H1 (cell line): ENCODE measurements around the gene ASS1. TPM values are rescaled to one million over a fixed set of nuclear protein-coding genes. Genes with fewer than 3 reads are reported as not detected.

Experiments
- CTCF ChIA-PET: fragments of 300-600 bp; sonication (Branson Sonifier 250); formaldehyde crosslinking; loops from one replicate; lab custom pipeline; 2021; ENCODE audit not compliant: partially characterized antibody; lab: Charles Lee
- POLR2A ChIA-PET: fragments of 300-600 bp; sonication (Branson Sonifier 250); formaldehyde crosslinking; loops from one replicate; lab custom pipeline; 2021; ENCODE audit warnings: inconsistent platforms; ENCODE audit not compliant: partially characterized antibody; lab: Charles Lee
- DNase-seq, 2 experiments: peaks; one replicate each; pipeline versions ENCODE4 v3.0.0 to v3.0.0-alpha.2; 2010 to 2022; ENCODE audit warnings: low spot score in 2 of 2, low read depth in 1 of 2, mixed read lengths in 1 of 2
- FAIRE-seq: peaks from 2 replicates; lab custom pipeline; 2011; peaks lifted over from hg19 to GRCh38; lab: Jason Lieb, UNC
- H2AFZ ChIP-seq: 2 replicates; pipeline ENCODE4 v1.8.1; 2012; ENCODE audit warnings: low read length, inconsistent platforms
- H2AK5ac ChIP-seq: 2 replicates; pipeline ENCODE4 v1.6.1; 2013; ENCODE audit warnings: low read depth, low read length
- H2BK120ac ChIP-seq: replicated peaks from 2 replicates; pipeline ENCODE3; 2013; ENCODE audit warnings: low read depth, low read length, inconsistent platforms
- H2BK12ac ChIP-seq: 2 replicates; pipeline ENCODE4 v1.6.1; 2013; ENCODE audit warnings: low read depth, low read length
- H2BK15ac ChIP-seq: 2 replicates; pipeline ENCODE4 v1.6.1; 2013; ENCODE audit warnings: low read length
- H2BK20ac ChIP-seq: 2 replicates; pipeline ENCODE4 v1.6.1; 2013; ENCODE audit warnings: low read length
- H2BK5ac ChIP-seq: 2 replicates; pipeline ENCODE4 v1.6.1; 2013; ENCODE audit warnings: low read depth, low read length
- H3K14ac ChIP-seq: 2 replicates; pipeline ENCODE4 v1.6.1; 2013; ENCODE audit warnings: inconsistent platforms; ENCODE audit not compliant: insufficient read length
- H3K18ac ChIP-seq: 2 replicates; pipeline ENCODE4 v1.6.1; 2013; ENCODE audit warnings: low read length; ENCODE audit errors: extremely low read depth
- H3K23ac ChIP-seq: 2 replicates; pipeline ENCODE4 v1.6.1; 2013; ENCODE audit warnings: inconsistent platforms; ENCODE audit not compliant: insufficient read length
- H3K23me2 ChIP-seq: 2 replicates; pipeline ENCODE4 v1.6.1; 2013; ENCODE audit warnings: low read depth, low read length
- H3K27ac ChIP-seq: 2 replicates; pipeline ENCODE4 v1.6.1; 2011; ENCODE audit warnings: low read depth, low read length, inconsistent platforms
- H3K27me3 ChIP-seq, 4 experiments: replicated peaks in 1 of 4; 1 replicate in 1 of 4; 2 replicates in 3 of 4; pipeline versions ENCODE4 v1.6.1 to v1.8.1; 2011 to 2013; ENCODE audit warnings: low read length in 3 of 4, mild to moderate bottlenecking in 3 of 4, inconsistent platforms in 2 of 4, mixed read lengths in 2 of 4, moderate library complexity in 1 of 4; ENCODE audit not compliant: control insufficient read depth in 3 of 4, insufficient read depth in 3 of 4; ENCODE audit errors: extremely low read depth in 1 of 4
- H3K36me3 ChIP-seq, 4 experiments: 2 replicates each; pipeline versions ENCODE4 v1.6.1 to v1.8.1; 2011 to 2013; ENCODE audit warnings: mild to moderate bottlenecking in 4 of 4, low read length in 3 of 4, moderate library complexity in 2 of 4, control low read depth in 1 of 4, inconsistent platforms in 1 of 4; ENCODE audit not compliant: insufficient read depth in 4 of 4, control insufficient read depth in 2 of 4
- H3K4ac ChIP-seq: replicated peaks from 2 replicates; pipeline ENCODE3; 2013; ENCODE audit warnings: low read length, low read depth, mixed read lengths, inconsistent platforms; ENCODE audit not compliant: insufficient read length
- H3K4me1 ChIP-seq, 4 experiments: replicated peaks in 1 of 4; 1 replicate in 1 of 4; 2 replicates in 3 of 4; pipeline versions ENCODE4 v1.6.1 to v1.8.1; 2011 to 2013; ENCODE audit warnings: low read length in 3 of 4, inconsistent platforms in 2 of 4, mixed read lengths in 1 of 4; ENCODE audit not compliant: insufficient read depth in 4 of 4, control insufficient read depth in 3 of 4
- H3K4me2 ChIP-seq, 2 experiments: 2 replicates each; pipeline versions ENCODE4 v1.6.1 to v1.8.1; 2011 to 2013; ENCODE audit warnings: low read depth in 2 of 2, low read length in 2 of 2, control low read depth in 1 of 2, inconsistent platforms in 1 of 2, mild to moderate bottlenecking in 1 of 2; ENCODE audit not compliant: insufficient read depth in 1 of 2
- H3K4me3 ChIP-seq, 4 experiments: fragments of 200-600, 300-600 bp in 1 of 4; sonication (generic), shearing (Covaris generic), sonication (Bioruptor Twin) in 1 of 4; 2 replicates each; pipeline versions ENCODE4 v1.5.1 to v1.8.1; 2011 to 2016; ENCODE audit warnings: low read length in 4 of 4, low read depth in 3 of 4, control low read depth in 2 of 4, inconsistent platforms in 2 of 4, mild to moderate bottlenecking in 2 of 4, mixed read lengths in 1 of 4, moderate library complexity in 1 of 4; ENCODE audit not compliant: insufficient read depth in 2 of 4; ENCODE audit errors: extremely low read depth in 1 of 4
- H3K56ac ChIP-seq: replicated peaks from 2 replicates; pipeline ENCODE3; 2013; ENCODE audit warnings: low read depth, mild to moderate bottlenecking, mixed read lengths, low read length, inconsistent platforms; ENCODE audit not compliant: insufficient read length
- H3K79me1 ChIP-seq: 2 replicates; pipeline ENCODE4 v1.6.1; 2013; ENCODE audit warnings: low read depth, low read length, control low read depth
- H3K79me2 ChIP-seq, 2 experiments: 2 replicates each; pipeline versions ENCODE4 v1.6.1 to v1.8.1; 2012 to 2013; ENCODE audit warnings: low read length in 2 of 2, mild to moderate bottlenecking in 2 of 2, inconsistent platforms in 1 of 2; ENCODE audit not compliant: insufficient read depth in 2 of 2, control insufficient read depth in 1 of 2
- H3K9ac ChIP-seq, 4 experiments: replicated peaks in 1 of 4; 1 replicate in 1 of 4; 2 replicates in 3 of 4; pipeline versions ENCODE4 v1.6.1 to v1.8.1; 2011 to 2013; ENCODE audit warnings: low read depth in 3 of 4, low read length in 3 of 4, control low read depth in 2 of 4, mild to moderate bottlenecking in 2 of 4, moderate library complexity in 2 of 4, inconsistent platforms in 1 of 4; ENCODE audit errors: extremely low read depth in 1 of 4
- H3K9me3 ChIP-seq, 2 experiments: 2 replicates each; pipeline versions ENCODE4 v1.6.1 to v1.8.1; 2012 to 2013; ENCODE audit warnings: mild to moderate bottlenecking in 2 of 2, moderate library complexity in 2 of 2, control low read depth in 1 of 2, inconsistent platforms in 1 of 2, low read depth in 1 of 2, low read length in 1 of 2, mixed read lengths in 1 of 2; ENCODE audit not compliant: insufficient read depth in 2 of 2
- H4K20me1 ChIP-seq, 2 experiments: replicated peaks in 1 of 2; 2 replicates each; pipeline versions ENCODE3 to v1.8.1; 2011 to 2013; ENCODE audit warnings: inconsistent platforms in 2 of 2, low read length in 2 of 2, mild to moderate bottlenecking in 1 of 2; ENCODE audit not compliant: insufficient read depth in 2 of 2, control insufficient read depth in 1 of 2
- H4K5ac ChIP-seq: 2 replicates; pipeline ENCODE4 v1.6.1; 2013; ENCODE audit warnings: low read length, low read depth, mixed read lengths, inconsistent platforms; ENCODE audit not compliant: insufficient read length
- H4K8ac ChIP-seq: 2 replicates; pipeline ENCODE4 v1.8.0; 2013; ENCODE audit warnings: mild to moderate bottlenecking, moderate library complexity, low read length, inconsistent platforms; ENCODE audit not compliant: insufficient read depth; ENCODE audit errors: extremely low read depth
- H4K91ac ChIP-seq: replicated peaks from 2 replicates; pipeline ENCODE3; 2013; ENCODE audit warnings: low read length, mixed read lengths, inconsistent platforms; ENCODE audit not compliant: insufficient read length
- ASH2L ChIP-seq: fragments of 200-600, 300-600 bp; sonication (generic); IDR thresholded peaks from one replicate; pipeline ENCODE4 v1.7.1; 2017; ENCODE audit warnings: low read length
- CEBPB ChIP-seq: IDR thresholded peaks from 2 replicates; pipeline ENCODE4 v1.6.1; 2012; ENCODE audit warnings: low read depth, low read length
- CHD1 ChIP-seq: IDR thresholded peaks from 2 replicates; pipeline ENCODE4 v1.6.1; 2012; ENCODE audit warnings: low read depth, low read length, improper control_type of control experiment
- FOSL1 ChIP-seq: IDR thresholded peaks from 2 replicates; pipeline ENCODE4 v1.6.1; 2011; ENCODE audit warnings: mild to moderate bottlenecking, low read depth, low read length, moderate library complexity; ENCODE audit not compliant: insufficient read depth
- GABPA ChIP-seq: IDR thresholded peaks from 2 replicates; pipeline ENCODE4 v1.6.1; 2011; ENCODE audit warnings: mild to moderate bottlenecking, low read length, moderate library complexity, borderline replicate concordance; ENCODE audit not compliant: insufficient read depth
- NANOG ChIP-seq: IDR thresholded peaks from 2 replicates; pipeline ENCODE4 v1.6.1; 2011; ENCODE audit warnings: low read length, low read depth, mild to moderate bottlenecking, inconsistent platforms; ENCODE audit not compliant: insufficient read depth, poor library complexity, severe bottlenecking
- POLR2AphosphoS5 ChIP-seq: IDR thresholded peaks from 2 replicates; pipeline ENCODE4 v1.6.1; 2011; ENCODE audit warnings: low read depth, low read length
- RBBP5 ChIP-seq: IDR thresholded peaks from 2 replicates; pipeline ENCODE4 v1.7.1; 2012; ENCODE audit warnings: low read depth, mild to moderate bottlenecking, inconsistent platforms, low read length, moderate library complexity, borderline replicate concordance
- RXRA ChIP-seq: IDR thresholded peaks from 2 replicates; pipeline ENCODE4 v1.6.1; 2011; ENCODE audit warnings: low read depth, mild to moderate bottlenecking, low read length, moderate library complexity; ENCODE audit not compliant: insufficient read depth
- SIRT6 ChIP-seq: IDR thresholded peaks from one replicate; pipeline ENCODE4 v1.7.1; 2012; ENCODE audit warnings: low read length, inconsistent platforms
- SP2 ChIP-seq: IDR thresholded peaks from 2 replicates; pipeline ENCODE4 v1.6.1; 2012; ENCODE audit warnings: mild to moderate bottlenecking, low read length, inconsistent platforms
- ZNF274 ChIP-seq: IDR thresholded peaks from 2 replicates; pipeline ENCODE4 v1.7.0; 2012; ENCODE audit warnings: low read length, borderline replicate concordance; ENCODE audit errors: extremely low read depth
- WGBS, 2 experiments: shearing (Covaris generic) in 1 of 2; methylation state at CpG; one replicate each; pipeline versions ENCODE4 v1.1.6 to v1.1.7; 2013 to 2015; ENCODE audit warnings: low lambda C conversion rate in 2 of 2, mixed read lengths in 2 of 2, inconsistent platforms in 1 of 2, low coverage in 1 of 2, missing lambda C conversion rate in 1 of 2; ENCODE audit not compliant: insufficient replicate concordance in 2 of 2, insufficient coverage in 1 of 2, insufficient read length in 1 of 2; ENCODE audit errors: extremely low coverage in 1 of 2, missing lambda C conversion rate in 1 of 2; 5-methylcytosine and 5-hydroxymethylcytosine counted together
- polyA plus RNA-seq, 7 experiments: library from polyadenylated mRNA; depleted of rRNA in 3 of 7; stranded (reverse) in 5 of 7; unstranded in 2 of 7; fragments of >200 nt in 5 of 7; fragments of 200-250 nt in 2 of 7; gene quantifications; 1 replicate in 5 of 7; 2 replicates in 1 of 7; 4 replicates in 1 of 7; pipeline versions ENCODE4 v1.2.1 to v1.2.3, GENCODE V29; 2011 to 2013; ENCODE audit warnings: missing spikeins in 2 of 7, mixed read lengths in 2 of 7
- total RNA-seq: library from RNA; stranded (reverse); fragmentation: NEBNext Ultra II Directional; extraction: Animal tissue kit (Norgen Biotek cat#: 25700); gene quantifications from 2 replicates; pipeline ENCODE4 v1.2.1, GENCODE V29; 2021
- TF ChIP-seq, protein P1 (sequence below): IDR thresholded peaks from 2 replicates; pipeline ENCODE4 v1.6.1; 2012; ENCODE audit warnings: inconsistent platforms

The ASS1 gene
- total and polyA plus RNA-seq, 2 of the 8 experiments (the other 6 are each of a cell fraction or from before 2014, with no cell fraction given): 108 to 296 TPM

DNA sequence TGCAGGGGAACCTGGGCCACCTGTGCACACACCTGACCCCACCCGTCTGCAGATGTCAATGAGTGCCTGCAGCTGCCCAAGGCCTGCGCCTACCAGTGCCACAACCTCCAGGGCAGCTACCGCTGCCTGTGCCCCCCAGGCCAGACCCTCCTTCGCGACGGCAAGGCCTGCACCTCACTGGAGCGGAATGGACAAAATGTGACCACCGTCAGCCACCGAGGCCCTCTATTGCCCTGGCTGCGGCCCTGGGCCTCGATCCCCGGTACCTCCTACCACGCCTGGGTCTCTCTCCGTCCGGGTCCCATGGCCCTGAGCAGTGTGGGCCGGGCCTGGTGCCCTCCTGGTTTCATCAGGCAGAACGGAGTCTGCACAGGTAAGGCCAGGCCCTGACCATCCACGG lies 14.5 kb upstream of the ASS1 start:
- POLR2A ChIA-PET: interaction anchor here (1.4 kb wide), 1 partner anchor 19 kb away, joined by 6 read pairs; no protein-coding TSS in a partner anchor
- H3K9me3 ChIP-seq: no peaks in the 10 kb centered on the region
- H3K4me2 ChIP-seq: no peak overlapping the region

More for the DNA sequence above, 14.5 kb upstream of the ASS1 start:
- Histone ChIP-seq H2AFZ (no peak overlapping the region), H3K27ac (no peak overlapping the region), H3K14ac (no peak overlapping the region), H2BK15ac (no peak overlapping the region), H2BK120ac (no peak overlapping the region), H3K23me2 (peaks cover 8% of the 10 kb centered on the region), H3K18ac (no peak overlapping the region), H4K5ac (no peak overlapping the region), H4K8ac (no peak overlapping the region), H3K4me1 (peaks cover 0 to 22% (median 11%) of the 10 kb centered on the region in 4 experiments; a peak in 6 of 7 replicates), H2AK5ac (no peak overlapping the region; the same call in 1 of the 2 replicates), H4K91ac (no peak overlapping the region), H3K27me3 (peaks cover 1 to 27% (median 20%) of the 10 kb centered on the region in 4 experiments; a peak in 6 of 7 replicates), H2BK12ac (0 out of 2 replicates have a peak overlapping the region, but pooled peaks have one; percentile 23), H2BK20ac (no peak overlapping the region), H3K23ac (no peak overlapping the region), H2BK5ac (no peak overlapping the region; the same call in 1 of the 2 replicates), H3K4ac (no peak overlapping the region), H3K36me3 (no peaks in the 10 kb centered on the region), H4K20me1 (no peaks in the 10 kb centered on the region), H3K79me2 (no peaks in the 10 kb centered on the region), H3K4me3 (no peak overlapping the region), H3K9ac (no peak overlapping the region), H3K56ac (no peak overlapping the region), H3K79me1 (no peaks in the 10 kb centered on the region)
- WGBS, 2 experiments: 86% methylated on average over 18 of the region's 18 CpGs; no CpG with 5 or more reads in 1 of the 2 experiments
- DNase-seq: no peak
- TF ChIP-seq RBBP5 (no peak), CHD1 (no peak), RXRA (no peak), ZNF274 (no peak), SP2 (no peak), NANOG (no peak), SIRT6 (no peak), ASH2L (no peak), POLR2AphosphoS5 (no peak), FOSL1 (no peak), CEBPB (no peak), GABPA (no peak)
- TF ChIP-seq, protein P1, sequence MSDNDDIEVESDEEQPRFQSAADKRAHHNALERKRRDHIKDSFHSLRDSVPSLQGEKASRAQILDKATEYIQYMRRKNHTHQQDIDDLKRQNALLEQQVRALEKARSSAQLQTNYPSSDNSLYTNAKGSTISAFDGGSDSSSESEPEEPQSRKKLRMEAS: no peak
- FAIRE-seq: no peak
- CTCF ChIA-PET: interaction anchor here (0.7 to 2.4 kb wide), 3 partner anchors 10 to 18 kb away, joined by 3 to 10 read pairs (median 3); no protein-coding TSS in a partner anchor
